HG03066 (cell line): ENCODE data around the gene CLEC2D.
"Not testable (repeated sequence)": the region's sequence is repeated elsewhere in the genome, so short reads cannot be mapped to it uniquely, and the experiment has no call there.

Experiments
- ATAC-seq: cut with Tn5 transposase; IDR thresholded peaks from one replicate; pipeline ENCODE4 v1.9.1; 2021; ENCODE audit warnings: low read depth; ENCODE audit not compliant: unreplicated experiment

Gene CLEC2D

DNA sequence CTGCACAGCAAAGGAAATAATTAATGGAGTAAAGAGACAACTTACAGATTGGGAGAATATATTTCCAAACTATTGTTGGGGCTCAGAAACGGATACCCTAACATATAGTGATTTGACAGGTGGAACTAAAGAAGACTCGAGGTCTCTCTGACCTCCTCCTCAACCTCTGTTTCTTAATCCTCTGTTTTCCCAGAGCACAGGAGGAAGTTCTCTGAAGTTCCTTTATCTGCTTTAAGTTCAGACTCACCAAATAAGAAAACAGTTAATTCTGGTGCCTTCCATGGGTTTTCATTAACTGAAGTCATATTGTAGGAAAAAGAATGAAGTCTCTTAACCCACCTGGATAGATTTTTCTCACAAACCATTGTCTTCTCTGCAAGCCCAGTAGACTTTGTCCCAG is 29.2 kb downstream of the CLEC2D start:
- ATAC-seq, result no peak

DNA sequence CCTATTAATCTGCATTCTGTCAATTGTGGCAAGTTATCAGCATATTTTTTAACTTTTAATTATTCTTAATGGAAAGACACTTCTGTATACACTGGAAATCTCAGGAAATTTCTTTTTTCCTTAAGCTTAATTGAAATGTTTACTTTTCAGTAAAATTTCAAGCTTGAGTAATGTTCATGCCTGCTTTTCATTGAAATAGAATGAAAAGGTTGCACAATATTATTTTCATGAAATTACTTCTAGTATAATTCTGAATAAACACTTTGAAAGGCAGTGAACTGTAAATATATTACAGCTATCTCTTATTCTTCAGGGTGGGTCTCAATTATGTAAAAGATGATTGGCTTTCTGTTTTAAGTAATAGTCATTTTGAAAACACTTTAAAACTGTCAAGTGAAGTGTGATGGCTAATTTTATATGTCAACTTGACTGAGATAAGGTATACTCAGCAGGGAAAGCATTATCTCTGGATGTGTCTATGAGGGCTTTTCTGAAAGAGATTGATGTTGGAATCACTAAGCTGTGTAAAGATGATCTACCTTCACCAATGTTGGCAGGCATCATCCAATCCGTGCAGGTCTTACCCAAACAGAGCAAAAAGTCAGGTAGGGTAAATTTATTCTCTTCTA is 29.9 kb downstream of the CLEC2D start:
- no peak for ATAC-seq

GRCh38 chr12:9699898-9700605 is 30.5 kb downstream of the CLEC2D start:
- ATAC-seq, result no peak

DNA sequence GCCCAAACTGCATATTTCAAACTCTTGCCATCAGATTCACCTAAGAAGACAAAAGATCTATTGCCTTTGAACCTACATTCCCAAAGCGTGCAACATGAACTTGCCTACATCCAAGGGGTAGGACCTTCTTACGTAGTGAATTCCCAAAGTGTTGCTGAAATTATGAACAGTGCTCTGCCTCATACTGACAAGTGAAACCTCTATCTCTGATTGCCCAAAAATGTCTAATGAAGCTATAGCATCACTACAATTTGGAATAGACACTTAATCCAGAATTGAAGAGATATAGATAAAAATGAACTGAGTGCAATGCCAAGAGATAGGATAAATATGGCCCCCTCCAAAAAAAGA is 31.1 kb downstream of the CLEC2D start:
- no peak for ATAC-seq

DNA sequence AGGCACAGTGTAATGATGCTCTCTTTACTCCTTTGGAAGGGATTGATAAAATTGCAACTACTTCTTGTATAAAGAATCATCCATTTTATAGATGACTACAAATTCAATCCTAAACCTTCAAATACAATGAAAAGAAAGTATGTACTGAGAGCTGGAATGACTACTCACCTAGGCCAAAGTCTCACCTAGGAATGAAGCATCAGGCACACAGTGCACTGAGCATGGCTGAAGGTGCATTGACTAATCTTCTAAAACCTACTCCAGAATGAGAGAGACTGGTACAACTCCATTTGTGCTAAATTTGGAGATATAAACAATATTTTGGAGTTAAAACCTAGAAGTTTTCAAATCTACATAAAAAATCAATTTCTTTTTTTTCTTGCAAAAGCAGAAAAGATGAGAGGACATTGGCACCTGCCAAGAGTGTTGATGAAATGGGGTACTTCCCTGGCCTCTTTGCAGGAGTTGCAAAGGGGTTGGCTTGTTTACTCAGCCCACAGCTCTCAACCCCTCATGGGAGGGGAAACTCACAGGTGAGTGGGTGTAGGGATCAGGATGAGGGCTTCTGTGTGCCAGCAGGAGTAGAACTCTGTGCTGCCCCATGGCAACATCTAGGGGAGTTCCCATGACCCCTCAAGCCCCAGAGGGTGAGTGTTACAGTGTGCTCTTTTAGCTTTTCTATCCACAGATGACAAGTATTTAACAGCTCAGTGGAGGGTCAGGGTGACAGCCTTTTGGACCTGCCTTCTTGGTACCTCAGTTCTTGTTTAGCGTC is 32.1 kb downstream of the CLEC2D start:
- ATAC-seq, result no peak

DNA sequence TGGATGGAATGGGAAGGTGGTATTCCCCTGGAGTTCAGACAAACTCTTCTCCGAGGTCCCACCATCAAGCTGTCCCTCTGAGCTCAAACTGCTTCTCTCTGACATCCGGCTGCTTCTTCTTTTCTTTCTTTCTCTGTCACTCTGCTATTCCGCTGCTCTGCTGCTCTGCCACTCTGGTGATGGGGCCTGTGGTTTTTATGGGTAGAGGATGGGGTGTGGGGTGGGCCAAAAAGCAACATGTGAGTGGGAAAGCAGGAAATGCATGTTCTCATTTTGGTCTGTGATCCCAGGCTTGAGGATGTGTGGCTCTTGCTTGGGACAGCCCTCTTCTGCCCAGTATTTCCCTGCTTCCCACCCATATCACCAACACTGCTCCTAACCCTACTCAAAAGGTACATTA is 32.7 kb downstream of the CLEC2D start:
- no peak for ATAC-seq

- not testable (repeated sequence) for ATAC-seq
These were observed 35.0 kb downstream of the CLEC2D start for GRCh38 chr12:9704561-9704960.

DNA sequence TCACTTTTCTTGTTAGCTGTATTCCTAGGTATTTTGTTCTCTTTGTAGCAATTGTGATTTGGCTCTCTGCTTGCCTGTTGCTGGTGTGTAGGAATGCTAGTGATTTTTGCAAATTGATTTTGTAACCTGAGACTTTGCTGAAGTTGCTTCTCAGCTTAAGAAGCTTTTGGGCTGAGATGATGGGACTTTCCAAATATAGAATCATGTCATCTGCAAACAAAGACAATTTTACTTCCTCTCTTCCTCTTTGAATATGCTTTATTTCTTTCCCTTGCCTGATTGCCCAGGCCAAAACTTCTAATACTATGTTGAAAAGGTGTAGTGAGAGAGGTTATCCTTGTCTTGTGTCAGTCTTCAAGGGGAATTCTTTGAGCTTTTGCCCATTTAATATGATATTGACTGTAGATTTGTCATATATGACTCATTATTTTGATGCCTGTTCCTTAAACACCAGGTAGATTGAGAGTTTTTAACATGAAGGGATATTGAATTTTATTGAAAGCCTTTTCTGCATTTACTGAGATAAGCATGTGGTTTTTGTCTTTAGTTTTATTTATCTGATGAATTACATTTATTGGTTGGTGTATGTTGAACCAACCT is 36.7 kb downstream of the CLEC2D start:
- no peak for ATAC-seq

DNA sequence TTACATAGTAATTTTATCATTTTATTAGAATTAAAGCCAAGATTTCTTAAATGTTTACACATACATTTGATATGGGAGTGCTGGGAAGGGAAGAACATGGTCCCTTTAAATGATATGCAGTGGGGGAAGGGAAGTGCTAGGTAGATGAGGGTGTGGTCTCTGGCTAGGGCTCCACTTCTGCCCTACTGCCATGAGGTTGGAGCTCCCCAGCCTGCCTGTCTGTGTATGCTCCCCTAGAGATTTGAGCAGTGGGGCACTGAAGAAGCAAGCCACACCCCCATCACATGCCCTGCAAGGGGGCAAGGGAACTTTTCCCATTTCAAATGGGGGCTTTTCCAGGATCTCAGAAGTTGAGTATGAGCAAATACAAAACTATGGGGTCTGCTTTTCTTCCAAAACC is 37.8 kb downstream of the CLEC2D start:
- no peak for ATAC-seq

DNA sequence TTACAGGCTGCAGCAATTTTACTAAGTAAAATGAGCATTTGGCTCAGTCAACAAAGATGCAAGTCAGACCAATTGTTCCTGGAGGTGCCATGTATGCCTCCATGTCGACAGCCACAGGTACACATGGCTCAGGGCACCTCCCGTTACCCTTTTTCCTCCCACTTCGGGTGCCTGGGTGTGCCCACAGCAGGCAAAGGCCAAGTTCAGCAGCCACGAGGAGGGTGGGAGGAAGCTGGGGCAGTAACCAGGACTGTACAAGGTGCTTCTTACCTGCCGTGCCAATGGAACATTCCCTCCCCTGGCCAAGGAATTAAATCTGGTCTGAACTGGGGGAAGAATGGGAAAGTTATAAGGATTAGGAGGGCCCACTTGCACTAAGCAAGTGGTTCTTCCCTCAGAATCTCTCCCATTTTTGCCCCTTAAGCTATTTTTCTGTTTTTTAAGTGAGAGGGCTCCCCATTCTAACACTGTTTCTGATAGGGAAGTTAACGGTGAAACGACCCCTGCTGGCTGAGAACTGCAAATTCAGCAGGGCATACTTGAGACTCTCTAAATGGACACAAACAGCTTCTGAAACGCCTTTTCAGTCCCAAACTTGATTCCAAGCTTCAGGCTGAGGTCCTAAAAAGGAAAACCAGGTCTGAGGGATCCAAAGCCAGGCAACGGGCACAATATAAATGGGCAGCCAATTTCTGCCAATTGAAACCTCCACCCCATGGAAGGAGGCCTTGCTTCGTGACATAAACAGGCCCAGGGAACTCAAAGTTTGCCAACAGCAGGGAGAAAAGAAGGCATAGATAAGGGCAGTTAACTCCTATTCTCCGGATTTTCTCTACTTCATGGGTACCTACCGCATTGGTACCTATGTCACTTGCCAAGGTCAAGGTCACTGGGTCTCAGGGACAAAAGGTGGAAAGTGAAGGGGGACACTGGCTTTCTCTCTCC is 38.6 kb downstream of the CLEC2D start:
- ATAC-seq, result no peak

- no peak for ATAC-seq
These were observed 39.3 kb downstream of the CLEC2D start for GRCh38 chr12:9708853-9709252.

DNA sequence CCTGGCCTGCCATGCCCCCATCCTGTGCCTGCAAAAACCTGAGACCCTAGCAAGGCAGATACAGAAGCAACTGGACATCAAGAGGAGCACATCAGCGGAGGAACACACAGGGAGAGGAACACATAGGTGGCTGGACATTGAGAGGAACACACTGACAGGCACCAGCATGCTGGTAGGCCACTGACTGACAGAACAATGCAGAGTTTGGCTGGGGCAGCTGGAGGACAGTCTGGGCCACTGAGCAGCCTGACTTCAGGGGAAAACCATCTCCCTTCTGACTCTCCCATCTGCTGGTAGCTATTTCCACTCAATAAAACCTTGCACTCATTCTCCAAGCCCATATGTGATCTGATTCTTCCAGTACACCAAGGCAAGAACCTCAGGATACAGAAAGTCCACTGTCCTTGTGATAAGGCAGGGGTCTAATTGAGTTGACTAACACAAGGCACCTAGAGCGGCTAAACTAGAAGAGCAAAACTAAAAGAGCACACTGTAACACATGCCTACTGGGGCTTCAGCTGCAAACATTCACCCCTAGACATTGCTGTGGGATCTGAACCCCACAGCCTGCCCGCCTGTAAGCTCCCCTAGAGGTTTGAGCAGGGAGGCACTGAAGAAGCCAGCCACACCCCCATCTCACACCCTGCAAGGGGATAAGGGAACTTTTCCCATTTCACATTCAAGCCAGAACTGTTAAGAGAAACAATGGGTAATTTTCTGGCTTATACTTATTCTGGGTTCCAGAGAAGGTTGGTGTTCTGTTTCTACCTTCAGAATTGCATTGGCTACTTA is 41.3 kb downstream of the CLEC2D start:
- ATAC-seq, result no peak

GRCh38 chr12:9711664-9712063 is 42.2 kb downstream of the CLEC2D start:
- no peak for ATAC-seq

DNA sequence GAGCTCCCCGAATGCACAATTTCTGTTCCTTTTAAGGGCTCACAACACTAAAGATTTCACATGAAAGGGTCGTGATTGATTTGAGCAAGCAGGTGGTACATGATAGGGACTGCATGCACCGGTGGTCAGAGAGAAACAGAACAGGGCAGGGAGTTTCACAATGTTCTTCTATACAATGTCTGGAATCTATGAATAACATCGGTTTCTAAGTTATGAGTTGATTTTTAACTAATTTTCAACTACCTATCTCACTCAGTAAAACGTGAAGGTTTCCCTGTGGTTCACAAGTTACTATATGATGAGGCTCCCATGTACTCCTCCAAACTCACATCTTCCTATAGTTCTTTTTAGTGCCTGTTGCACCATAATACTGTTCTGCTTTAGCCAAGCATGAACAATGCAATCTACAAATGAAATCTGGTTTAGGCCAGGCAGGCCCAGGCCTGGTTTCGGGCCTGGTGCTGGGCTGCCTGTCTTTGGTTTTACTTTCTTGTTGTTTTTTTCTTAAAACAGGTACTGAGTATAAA is 43.6 kb downstream of the CLEC2D start:
- ATAC-seq, result peak; percentile 60

DNA sequence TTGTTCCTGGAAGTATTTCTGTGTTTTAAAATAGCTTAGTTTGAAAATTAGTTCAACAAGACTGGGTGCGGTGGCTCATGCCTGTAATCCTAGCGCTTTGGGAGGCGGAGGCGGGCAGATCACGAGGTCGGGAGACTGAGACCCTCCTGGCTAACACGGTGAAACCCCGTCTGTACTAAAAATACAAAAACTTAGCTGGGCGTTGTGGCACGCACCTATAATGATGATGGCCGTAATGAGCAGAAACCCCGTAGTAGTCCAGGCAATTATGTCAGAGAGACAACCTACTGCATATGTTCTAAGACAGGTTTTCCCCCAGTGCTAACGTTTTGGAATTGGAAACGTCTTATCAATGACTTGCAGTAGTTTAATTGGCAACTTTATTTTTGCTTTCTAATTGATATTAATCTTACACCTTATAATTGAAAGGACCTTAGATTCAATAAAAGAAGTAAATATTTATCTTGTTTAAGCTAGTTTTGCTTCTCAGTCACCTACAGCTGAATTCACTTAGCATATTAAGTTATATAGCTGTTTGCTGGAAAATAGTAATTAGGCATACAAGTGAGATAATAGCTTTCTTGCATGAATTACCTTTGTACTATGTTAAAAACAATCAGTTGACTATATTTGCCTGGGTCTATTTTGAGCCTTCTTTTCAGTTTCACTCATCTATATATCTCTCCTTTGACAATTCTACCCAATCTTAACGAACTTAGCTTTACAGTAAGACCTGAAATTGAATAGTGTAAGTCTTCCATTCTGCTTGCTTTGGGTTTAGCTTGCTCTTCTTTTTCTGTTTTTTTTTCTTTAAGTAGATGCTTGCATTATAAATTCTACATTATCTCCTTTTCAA is 47.8 kb downstream of the CLEC2D start:
- ATAC-seq, result no peak

GRCh38 chr12:9718968-9719367 is 49.5 kb downstream of the CLEC2D start:
- no peak for ATAC-seq

GRCh38 chr12:9719790-9720189 is 50.3 kb downstream of the CLEC2D start:
- ATAC-seq, result no peak

DNA sequence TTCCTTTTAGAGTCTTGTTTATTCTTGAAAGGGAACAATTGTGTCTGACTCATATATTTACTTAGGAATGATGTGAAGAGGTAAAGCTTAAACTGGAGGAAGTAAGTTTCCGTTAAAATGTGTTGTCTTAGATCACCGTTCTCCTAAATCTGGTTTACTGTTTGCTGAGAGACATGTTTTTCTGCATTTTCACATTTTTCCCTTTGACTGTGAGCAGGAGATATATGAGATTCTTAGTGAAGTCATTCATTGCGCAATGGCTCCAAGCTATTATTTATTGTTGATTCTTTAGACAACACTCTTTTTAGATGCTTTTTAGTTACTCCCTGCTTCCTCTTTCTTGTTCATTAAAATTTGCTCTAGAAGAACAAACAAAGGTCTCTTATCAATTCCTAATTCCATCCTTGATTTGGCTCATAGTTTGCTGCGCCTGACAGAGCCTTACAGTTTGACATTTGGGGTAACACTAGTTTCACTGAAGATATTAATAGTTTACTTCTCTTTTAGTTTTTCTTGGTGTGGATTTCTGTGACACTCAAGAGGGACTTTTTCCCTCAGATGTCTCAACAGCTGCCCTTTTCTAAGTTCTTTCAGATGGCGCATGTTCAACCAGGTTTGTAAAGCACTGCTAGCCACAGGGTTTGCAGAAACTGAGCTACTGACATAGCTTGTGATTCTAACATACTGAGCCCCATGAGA is 52.0 kb downstream of the CLEC2D start:
- ATAC-seq, result peak; percentile 52
